GM12878 (cell line): ENCODE results near the gene CNTNAP5. TPM values are rescaled to one million over a fixed set of nuclear protein-coding genes. Genes with fewer than 3 reads are reported as not detected.

Experiments
- ATF3 ChIP-seq: IDR thresholded peaks from 2 replicates; pipeline ENCODE4 v1.6.1; 2011; ENCODE audit warnings: low read depth, mild to moderate bottlenecking, low read length, moderate library complexity, borderline replicate concordance; ENCODE audit errors: extremely low read depth
- CEBPZ ChIP-seq: fragments of 150-350 bp; IDR thresholded peaks from 2 replicates; pipeline ENCODE4 v1.6.1; 2016; ENCODE audit warnings: low read depth, low read length
- CHD1 ChIP-seq: IDR thresholded peaks from 2 replicates; pipeline ENCODE4 v1.6.1; 2012; ENCODE audit warnings: low read depth, low read length, improper control_type of control experiment
- GATAD2B ChIP-seq: fragments of 450-650 bp; conservative IDR thresholded peaks from 2 replicates; pipeline ENCODE4 v1.6.1; 2017; ENCODE audit warnings: low read depth, mild to moderate bottlenecking, moderate library complexity
- IRF5 ChIP-seq: fragments of 450-650 bp; IDR thresholded peaks from 2 replicates; pipeline ENCODE4 v1.6.1; 2017; ENCODE audit warnings: borderline replicate concordance
- JUND ChIP-seq: IDR thresholded peaks from 2 replicates; pipeline ENCODE4 v1.6.1; 2012; ENCODE audit warnings: low read depth, mild to moderate bottlenecking, low read length, improper control_type of control experiment, moderate library complexity
- NFYB ChIP-seq: IDR thresholded peaks from 2 replicates; pipeline ENCODE4 v1.6.1; 2011; ENCODE audit warnings: low read depth, mild to moderate bottlenecking, low read length, improper control_type of control experiment, moderate library complexity; ENCODE audit not compliant: insufficient read depth
- NR2C2 ChIP-seq: IDR thresholded peaks from 2 replicates; pipeline ENCODE4 v1.6.1; 2011; ENCODE audit warnings: borderline replicate concordance, low read depth; ENCODE audit not compliant: control insufficient read depth, insufficient read length
- SMC3 ChIP-seq: IDR thresholded peaks from 2 replicates; pipeline ENCODE4 v1.6.1; 2011; ENCODE audit warnings: low read length, improper control_type of control experiment, borderline replicate concordance
- STAT1 ChIP-seq: fragments of 450-650 bp; conservative IDR thresholded peaks from 2 replicates; pipeline ENCODE4 v1.6.1; 2014; ENCODE audit warnings: antibody characterized with exemption, mild to moderate bottlenecking
- STAT3 ChIP-seq: IDR thresholded peaks from 2 replicates; pipeline ENCODE4 v1.6.1; 2011; ENCODE audit warnings: low read depth, low read length, improper control_type of control experiment
- USF2 ChIP-seq: IDR thresholded peaks from 2 replicates; pipeline ENCODE4 v1.6.1; 2011; ENCODE audit warnings: low read depth, low read length, improper control_type of control experiment, borderline replicate concordance
- ZZZ3 ChIP-seq: IDR thresholded peaks from 2 replicates; pipeline ENCODE4 v1.6.1; 2011; ENCODE audit warnings: low read depth; ENCODE audit not compliant: control insufficient read depth, insufficient read length
- polyA plus RNA-seq, 11 experiments: library from polyadenylated mRNA; depleted of rRNA in 4 of 11; unstranded in 6 of 11; stranded (reverse) in 5 of 11; fragments of >200 nt; fragmentation: Nextera tagmentation in 4 of 11; fragmentation: Illumina TruSeq in 1 of 11; extraction: Ambion mirVana in 4 of 11; extraction: Trizol in 1 of 11; gene quantifications; 1 replicate in 1 of 11; 2 replicates in 10 of 11; pipeline versions ENCODE4 v1.2.1 to v1.2.3, GENCODE V29; 2011 to 2016; ENCODE audit warnings: inconsistent platforms in 2 of 11, missing spikeins in 2 of 11, low read depth in 1 of 11
- total RNA-seq, 4 experiments: library from RNA; depleted of rRNA in 3 of 4; stranded (reverse); fragments of >200 nt in 3 of 4; fragmentation: Illumina TruSeq in 1 of 4; extraction: Trizol in 1 of 4; gene quantifications; 2 replicates each; pipeline versions ENCODE4 v1.2.1 to v1.2.3, GENCODE V29; 2013 to 2021

Gene CNTNAP5
- total and polyA plus RNA-seq, 10 of the 15 experiments (the other 5 are each of a cell fraction or from before 2014, with no cell fraction given), result not detected

GRCh38 chr2:124536591-124536990 lies 511.5 kb downstream of the CNTNAP5 start (continued):
- TF ChIP-seq CEBPZ (no peak), NFYB (no peak), ATF3 (no peak), ZZZ3 (no peak), STAT1 (no peak), CHD1 (no peak), GATAD2B (no peak), SMC3 (no peak), STAT3 (no peak), USF2 (no peak), JUND (no peak), IRF5 (no peak), NR2C2 (no peak)
